GM23338 (cell line): ENCODE data around the gene TOMM40L.

Experiments used
- TF ChIP-seq, protein P1 (sequence below), 2 experiments: fragments of 200-600 bp in 1 of 2; sonication (generic) in 1 of 2; conservative IDR thresholded peaks; 2 replicates each; pipeline versions ENCODE4 v1.5.1 to v1.6.1; 2016 to 2017; ENCODE audit warnings: antibody characterized with exemption in 2 of 2, low read depth in 2 of 2, mild to moderate bottlenecking in 2 of 2, moderate library complexity in 1 of 2
- TF ChIP-seq, protein P2 (sequence below): IDR thresholded peaks from one replicate; pipeline ENCODE4 v1.6.1; 2018; ENCODE audit warnings: antibody characterized with exemption; ENCODE audit not compliant: unreplicated experiment

DNA sequence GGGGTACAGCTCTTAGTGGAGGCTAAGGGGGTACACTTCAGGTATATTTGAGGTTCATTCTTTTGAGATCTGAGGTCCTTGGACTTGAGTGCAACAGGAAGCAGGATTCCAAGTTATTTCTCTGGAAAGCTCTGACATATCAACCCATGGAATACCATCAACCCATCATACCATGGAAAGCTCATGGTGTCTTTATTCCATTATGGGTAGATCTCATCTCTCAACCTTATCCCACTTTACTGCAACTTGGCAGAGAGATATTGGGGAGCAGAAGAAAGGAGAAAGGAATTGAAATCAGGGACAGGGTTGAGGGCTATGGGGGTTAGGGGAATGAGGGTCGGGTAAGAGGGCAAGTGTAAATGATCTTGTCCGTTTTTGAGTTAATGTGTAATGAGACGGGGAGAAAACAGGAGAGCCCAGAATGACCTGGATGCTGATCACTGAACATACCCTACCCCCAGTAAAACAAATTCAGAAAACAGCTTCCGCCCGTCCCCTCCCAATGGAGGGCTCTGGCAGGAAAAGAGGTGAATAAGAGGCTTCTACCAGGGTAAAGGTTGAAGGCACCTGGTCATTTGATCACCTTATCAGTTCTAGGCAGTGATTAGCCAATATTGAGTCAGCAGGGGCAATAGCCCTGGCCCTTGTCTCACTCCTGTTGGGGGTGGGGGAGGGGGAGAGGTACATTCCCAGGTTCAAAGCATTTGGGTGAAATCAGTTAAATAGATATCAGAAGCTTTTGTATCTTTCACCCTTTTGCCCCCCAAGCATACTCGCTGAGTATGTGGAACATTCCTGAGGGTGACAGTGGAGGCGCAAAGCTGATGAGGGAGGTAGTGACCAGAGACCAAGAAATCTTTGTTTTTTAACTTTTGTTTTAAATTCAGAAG, 1.8 kb upstream of the TOMM40L start:
- TF ChIP-seq, protein P1, sequence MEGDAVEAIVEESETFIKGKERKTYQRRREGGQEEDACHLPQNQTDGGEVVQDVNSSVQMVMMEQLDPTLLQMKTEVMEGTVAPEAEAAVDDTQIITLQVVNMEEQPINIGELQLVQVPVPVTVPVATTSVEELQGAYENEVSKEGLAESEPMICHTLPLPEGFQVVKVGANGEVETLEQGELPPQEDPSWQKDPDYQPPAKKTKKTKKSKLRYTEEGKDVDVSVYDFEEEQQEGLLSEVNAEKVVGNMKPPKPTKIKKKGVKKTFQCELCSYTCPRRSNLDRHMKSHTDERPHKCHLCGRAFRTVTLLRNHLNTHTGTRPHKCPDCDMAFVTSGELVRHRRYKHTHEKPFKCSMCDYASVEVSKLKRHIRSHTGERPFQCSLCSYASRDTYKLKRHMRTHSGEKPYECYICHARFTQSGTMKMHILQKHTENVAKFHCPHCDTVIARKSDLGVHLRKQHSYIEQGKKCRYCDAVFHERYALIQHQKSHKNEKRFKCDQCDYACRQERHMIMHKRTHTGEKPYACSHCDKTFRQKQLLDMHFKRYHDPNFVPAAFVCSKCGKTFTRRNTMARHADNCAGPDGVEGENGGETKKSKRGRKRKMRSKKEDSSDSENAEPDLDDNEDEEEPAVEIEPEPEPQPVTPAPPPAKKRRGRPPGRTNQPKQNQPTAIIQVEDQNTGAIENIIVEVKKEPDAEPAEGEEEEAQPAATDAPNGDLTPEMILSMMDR (conservative IDR thresholded peaks at IDR 0.05; ENCODE audit: low read depth in 2 of 2), result no peak
- TF ChIP-seq, protein P2, sequence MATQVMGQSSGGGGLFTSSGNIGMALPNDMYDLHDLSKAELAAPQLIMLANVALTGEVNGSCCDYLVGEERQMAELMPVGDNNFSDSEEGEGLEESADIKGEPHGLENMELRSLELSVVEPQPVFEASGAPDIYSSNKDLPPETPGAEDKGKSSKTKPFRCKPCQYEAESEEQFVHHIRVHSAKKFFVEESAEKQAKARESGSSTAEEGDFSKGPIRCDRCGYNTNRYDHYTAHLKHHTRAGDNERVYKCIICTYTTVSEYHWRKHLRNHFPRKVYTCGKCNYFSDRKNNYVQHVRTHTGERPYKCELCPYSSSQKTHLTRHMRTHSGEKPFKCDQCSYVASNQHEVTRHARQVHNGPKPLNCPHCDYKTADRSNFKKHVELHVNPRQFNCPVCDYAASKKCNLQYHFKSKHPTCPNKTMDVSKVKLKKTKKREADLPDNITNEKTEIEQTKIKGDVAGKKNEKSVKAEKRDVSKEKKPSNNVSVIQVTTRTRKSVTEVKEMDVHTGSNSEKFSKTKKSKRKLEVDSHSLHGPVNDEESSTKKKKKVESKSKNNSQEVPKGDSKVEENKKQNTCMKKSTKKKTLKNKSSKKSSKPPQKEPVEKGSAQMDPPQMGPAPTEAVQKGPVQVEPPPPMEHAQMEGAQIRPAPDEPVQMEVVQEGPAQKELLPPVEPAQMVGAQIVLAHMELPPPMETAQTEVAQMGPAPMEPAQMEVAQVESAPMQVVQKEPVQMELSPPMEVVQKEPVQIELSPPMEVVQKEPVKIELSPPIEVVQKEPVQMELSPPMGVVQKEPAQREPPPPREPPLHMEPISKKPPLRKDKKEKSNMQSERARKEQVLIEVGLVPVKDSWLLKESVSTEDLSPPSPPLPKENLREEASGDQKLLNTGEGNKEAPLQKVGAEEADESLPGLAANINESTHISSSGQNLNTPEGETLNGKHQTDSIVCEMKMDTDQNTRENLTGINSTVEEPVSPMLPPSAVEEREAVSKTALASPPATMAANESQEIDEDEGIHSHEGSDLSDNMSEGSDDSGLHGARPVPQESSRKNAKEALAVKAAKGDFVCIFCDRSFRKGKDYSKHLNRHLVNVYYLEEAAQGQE, result no peak
